Measurements from ENCODE around the gene GNG13.

- TF ChIP-seq POLR2A (IDR thresholded peaks at IDR 0.05; ENCODE audit: low read depth, low read length) = no peak
- no peak for TF ChIP-seq EZH2 (IDR thresholded peaks at IDR 0.05; ENCODE audit: borderline replicate concordance, low read depth, low read length, severe bottlenecking)
Measured at GRCh38 chr16:835373-835772, 34.8 kb upstream of the GNG13 start.
